Choroid plexus epithelial cell (primary cell): ENCODE measurements around the gene GPR68.

Experiments
- DNase-seq: peaks from one replicate; pipeline ENCODE4 v3.0.0-alpha.2; 2010; ENCODE audit warnings: low read depth
- H3K4me3 ChIP-seq: 2 replicates; pipeline ENCODE4 v1.5.1; 2011; ENCODE audit warnings: low read depth, mild to moderate bottlenecking, control low read depth, low read length, moderate library complexity
- TF ChIP-seq, protein P1 (sequence below): conservative IDR thresholded peaks from 2 replicates; pipeline ENCODE4 v1.5.1; 2011; ENCODE audit warnings: low read depth, mild to moderate bottlenecking, control low read depth, inconsistent platforms, low read length, moderate library complexity

Gene GPR68

DNA sequence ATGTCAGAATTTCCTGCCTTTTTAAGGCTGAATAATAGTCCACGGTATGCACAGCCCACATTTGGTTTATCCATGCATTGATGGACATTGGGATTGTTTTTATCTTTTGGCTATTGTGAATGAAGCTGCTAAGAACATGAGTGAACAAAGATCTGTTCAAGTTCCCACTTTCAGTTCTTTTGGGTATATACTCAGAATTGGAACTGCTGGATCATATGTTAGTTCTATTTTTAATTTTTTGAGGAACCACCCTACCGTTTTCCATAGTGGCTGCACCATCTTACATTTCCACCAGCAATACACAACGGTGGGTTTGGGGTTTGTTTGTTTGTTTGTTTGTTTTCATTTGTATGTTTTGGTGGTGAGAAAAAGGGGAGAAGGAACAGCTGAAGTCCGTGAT is 6.4 kb downstream of the GPR68 start:
- TF ChIP-seq, protein P1, sequence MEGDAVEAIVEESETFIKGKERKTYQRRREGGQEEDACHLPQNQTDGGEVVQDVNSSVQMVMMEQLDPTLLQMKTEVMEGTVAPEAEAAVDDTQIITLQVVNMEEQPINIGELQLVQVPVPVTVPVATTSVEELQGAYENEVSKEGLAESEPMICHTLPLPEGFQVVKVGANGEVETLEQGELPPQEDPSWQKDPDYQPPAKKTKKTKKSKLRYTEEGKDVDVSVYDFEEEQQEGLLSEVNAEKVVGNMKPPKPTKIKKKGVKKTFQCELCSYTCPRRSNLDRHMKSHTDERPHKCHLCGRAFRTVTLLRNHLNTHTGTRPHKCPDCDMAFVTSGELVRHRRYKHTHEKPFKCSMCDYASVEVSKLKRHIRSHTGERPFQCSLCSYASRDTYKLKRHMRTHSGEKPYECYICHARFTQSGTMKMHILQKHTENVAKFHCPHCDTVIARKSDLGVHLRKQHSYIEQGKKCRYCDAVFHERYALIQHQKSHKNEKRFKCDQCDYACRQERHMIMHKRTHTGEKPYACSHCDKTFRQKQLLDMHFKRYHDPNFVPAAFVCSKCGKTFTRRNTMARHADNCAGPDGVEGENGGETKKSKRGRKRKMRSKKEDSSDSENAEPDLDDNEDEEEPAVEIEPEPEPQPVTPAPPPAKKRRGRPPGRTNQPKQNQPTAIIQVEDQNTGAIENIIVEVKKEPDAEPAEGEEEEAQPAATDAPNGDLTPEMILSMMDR, result no peak
- no peak for DNase-seq
- no peak overlapping the region for H3K4me3 ChIP-seq

DNA sequence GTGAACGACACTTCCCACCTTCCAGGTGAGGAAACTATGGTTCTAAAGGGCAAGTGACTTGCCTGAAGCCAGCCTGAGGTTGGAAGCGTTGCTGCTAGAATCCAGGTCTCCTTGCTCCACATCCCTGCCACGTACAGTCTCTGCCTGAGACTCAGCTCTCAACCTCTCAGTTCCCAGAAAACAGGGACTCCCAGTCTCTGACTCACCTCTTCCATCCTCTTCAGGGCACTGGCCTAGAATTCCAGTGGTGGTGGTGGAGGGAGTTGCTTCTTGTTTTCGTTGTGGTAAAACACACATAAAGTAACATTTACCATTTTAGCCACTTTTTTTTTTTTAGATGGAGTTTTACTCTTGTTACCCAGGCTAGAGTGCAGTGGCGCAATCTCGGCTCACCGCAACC is 7.3 kb downstream of the GPR68 start:
- peak; percentile 31 for DNase-seq
- H3K4me3 ChIP-seq, result no peak overlapping the region
- TF ChIP-seq, protein P1, result no peak

DNA sequence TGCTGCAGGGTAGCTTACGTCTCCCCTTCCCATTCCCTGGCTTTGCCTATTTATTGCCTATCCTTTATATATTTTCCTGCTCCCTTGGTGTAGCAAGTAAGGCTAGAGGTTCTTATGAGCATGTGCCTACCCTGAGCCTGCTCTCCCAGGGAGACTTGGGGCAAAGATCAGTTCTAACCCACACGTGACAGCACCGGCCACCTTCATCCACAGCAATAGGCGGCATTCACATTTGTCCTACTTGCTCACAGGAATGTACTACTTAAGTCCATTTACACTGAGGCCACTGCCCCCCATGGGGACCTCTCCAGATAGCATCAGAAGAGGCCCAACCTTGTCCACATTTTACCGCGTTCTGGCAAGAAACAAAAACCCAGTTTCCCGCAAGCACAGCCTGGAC is 8.7 kb downstream of the GPR68 start:
- DNase-seq, result no peak
- H3K4me3 ChIP-seq, result no peak overlapping the region
- TF ChIP-seq, protein P1, result no peak

GRCh38 chr14:91234791-91235114 is 9.8 kb downstream of the GPR68 start:
- H3K4me3 ChIP-seq, result no peak overlapping the region
- DNase-seq, result no peak
- TF ChIP-seq, protein P1, result no peak

GRCh38 chr14:91233936-91234790 is 10.3 kb downstream of the GPR68 start:
- no peak overlapping the region for H3K4me3 ChIP-seq
- DNase-seq, result no peak
- TF ChIP-seq, protein P1, result no peak

DNA sequence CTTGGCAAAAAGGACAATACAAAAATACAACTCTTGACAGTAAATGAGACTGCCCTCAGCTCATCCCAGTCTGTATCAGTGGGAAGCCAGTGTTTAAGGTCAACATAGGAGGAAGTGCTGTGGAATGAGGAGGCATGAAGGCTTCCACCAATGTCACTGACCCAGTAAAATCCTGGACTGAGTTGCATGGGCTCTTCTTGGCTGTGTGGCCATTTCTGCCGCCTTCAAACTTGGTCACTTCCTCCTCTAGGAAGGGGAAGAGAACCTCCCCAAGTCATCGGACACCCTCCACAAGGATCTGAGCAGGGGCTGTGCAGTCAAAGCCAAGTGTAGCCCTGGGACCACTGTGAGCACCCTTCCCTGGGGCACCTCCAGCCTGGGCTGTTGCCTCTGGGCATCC is 11.9 kb downstream of the GPR68 start:
- TF ChIP-seq, protein P1, result no peak
- H3K4me3 ChIP-seq, result no peak overlapping the region
- DNase-seq, result no peak

DNA sequence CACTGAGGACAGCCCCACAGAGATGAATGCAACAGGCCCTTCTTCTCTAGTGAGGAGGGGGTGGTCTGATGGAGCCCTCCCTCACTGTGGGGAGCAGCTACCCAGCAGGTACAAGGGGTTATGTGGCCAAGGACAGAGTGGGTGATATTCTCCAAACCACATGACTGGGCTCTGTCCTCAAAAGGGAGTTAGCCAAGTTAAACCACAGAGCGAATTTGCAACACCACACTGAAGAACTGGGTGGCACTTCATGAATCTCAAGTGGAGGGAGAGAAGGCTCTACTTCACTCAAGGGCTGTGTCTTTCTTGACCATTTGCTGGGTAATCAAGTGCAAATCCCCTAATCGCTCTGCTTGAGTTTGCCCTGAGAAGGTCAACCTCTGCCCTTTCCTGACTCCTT is 12.5 kb downstream of the GPR68 start:
- no peak overlapping the region for H3K4me3 ChIP-seq
- TF ChIP-seq, protein P1, result no peak
- no peak for DNase-seq
